Pancreas (tissue), 10 donors: Measurements from ENCODE around the gene QTRT2. TPM values are rescaled to one million over a fixed set of nuclear protein-coding genes. Genes with fewer than 3 reads are reported as not detected.

Experiments used
- ATAC-seq, 4 donors: fragments of 200-7000 bp; cut with Tn5 transposase; one replicate each; pipeline versions ENCODE4 v1.8.0 to v1.9.1; 2020; ENCODE audit warnings: mild to moderate bottlenecking in 4 of 4, moderate library complexity in 4 of 4
- DNase-seq, 6 donors: peaks; one replicate each; pipeline ENCODE4 v3.0.0-alpha.2; 2020
- FAIRE-seq: peaks from 2 replicates; lab custom pipeline; 2012; peaks lifted over from hg19 to GRCh38; lab: Jason Lieb, UNC
- H3K27ac ChIP-seq, 4 donors: fragments of 200-600 bp; sonication (generic); 1 replicate in 3 of 4; 2 replicates in 1 of 4; pipeline versions ENCODE4 v1.5.0 to v1.8.0; 2020
- H3K27me3 ChIP-seq, 4 donors: fragments of 200-600 bp; one replicate each; pipeline ENCODE4 v1.8.0; 2021
- H3K36me3 ChIP-seq, 3 donors: fragments of 200-600 bp; sonication (generic) in 1 of 3; one replicate each; pipeline versions ENCODE4 v1.5.0 to v1.8.0; 2020 to 2021
- H3K4me1 ChIP-seq, 3 donors: fragments of 200-600 bp; one replicate each; pipeline ENCODE4 v1.8.0; 2021
- H3K4me3 ChIP-seq, 4 donors: fragments of 200-600 bp; sonication (generic) in 2 of 4; one replicate each; pipeline versions ENCODE4 v1.5.0 to v1.8.0; 2020 to 2021
- H3K9me3 ChIP-seq, 4 donors: fragments of 200-600 bp; one replicate each; pipeline ENCODE4 v1.8.0; 2021
- WGBS, 2 donors: extraction: QIAGEN DNeasy Blood & Tissue Kit; methylation state at CpG; one replicate each; pipeline ENCODE4 v1.1.7; 2013; 5-methylcytosine and 5-hydroxymethylcytosine counted together
- intact Hi-C, 3 donors: fragments of 100-400 bp; cut with DNase I; formaldehyde crosslinking; loops; one replicate each; pipeline versions ENCODE4 v1.11.1 to v1.14.2; 2022
- polyA plus RNA-seq, 2 donors: library from polyadenylated mRNA; stranded (reverse); fragments of 200-250 nt; gene quantifications; one replicate each; pipeline ENCODE4 v1.2.3, GENCODE V29; 2013
- total RNA-seq, 6 donors: library from RNA; stranded (reverse); fragmentation: NEBNext Ultra II Directional in 4 of 6; extraction: Animal tissue kit (Norgen Biotek cat#: 25700) in 4 of 6; gene quantifications; one replicate each; pipeline versions ENCODE4 v1.2.1 to v1.2.4, GENCODE V29; 2021 to 2023
- TF ChIP-seq, protein P1 (sequence below), 4 donors: fragments of 200-600 bp; sonication (generic) in 3 of 4; IDR thresholded peaks; one replicate each; pipeline versions ENCODE4 v1.5.0 to v1.8.0; 2021; ENCODE audit warnings: antibody characterized with exemption in 4 of 4
- donor health status: healthy with polysubstance abuse.
- donor health status: DM: no; HTN: no; CAD: no; lungs with moderate emphysema.
- donor health status: DM: no; HTN: no; CAD: no.
- donor health status: control.
- donor health status: control.
- donor health status: Bipolar disorder and iron deficiency.
- donor health status: DM: yes; HTN: yes; CAD: no.
- donor health status: DM: no; HTN: no; CAD: no.
- donor health status: DM: no; HTN: no; CAD: no.
- donor health status: DM: yes; HTN: yes; CAD: no.

Gene QTRT2
- total and polyA plus RNA-seq, 8 donors: 3.5 to 13.5 (median 10.3) TPM

DNA sequence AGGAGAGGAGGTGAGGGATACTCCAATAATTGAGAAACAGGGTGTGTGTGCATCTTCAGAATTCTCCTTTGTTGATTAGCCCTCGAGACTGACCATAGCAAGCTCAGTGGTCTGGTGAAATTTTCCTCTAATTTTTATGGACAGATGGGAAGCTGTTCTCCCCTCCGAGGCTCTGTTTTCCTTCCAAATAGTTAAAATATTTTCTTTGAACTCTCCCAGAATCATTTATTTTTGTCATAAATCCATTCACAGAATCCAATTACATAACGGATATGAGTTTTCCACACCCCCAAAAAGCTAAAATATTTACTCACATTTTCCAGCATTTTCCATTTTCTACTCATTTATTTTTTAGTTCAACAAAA is 36.5 kb downstream of the QTRT2 start:
- Histone ChIP-seq H3K36me3 (no peaks in the 10 kb centered on the region), H3K27ac (no peak overlapping the region), H3K4me3 (no peak overlapping the region), H3K9me3 (no peaks in the 10 kb centered on the region), H3K4me1 (no peaks in the 10 kb centered on the region), H3K27me3 (no peaks in the 10 kb centered on the region)
- intact Hi-C loops: no loop called here
- WGBS, 2 donors: 14 to 22% methylated on average over 3 of the region's 3 CpGs
- TF ChIP-seq, protein P1, sequence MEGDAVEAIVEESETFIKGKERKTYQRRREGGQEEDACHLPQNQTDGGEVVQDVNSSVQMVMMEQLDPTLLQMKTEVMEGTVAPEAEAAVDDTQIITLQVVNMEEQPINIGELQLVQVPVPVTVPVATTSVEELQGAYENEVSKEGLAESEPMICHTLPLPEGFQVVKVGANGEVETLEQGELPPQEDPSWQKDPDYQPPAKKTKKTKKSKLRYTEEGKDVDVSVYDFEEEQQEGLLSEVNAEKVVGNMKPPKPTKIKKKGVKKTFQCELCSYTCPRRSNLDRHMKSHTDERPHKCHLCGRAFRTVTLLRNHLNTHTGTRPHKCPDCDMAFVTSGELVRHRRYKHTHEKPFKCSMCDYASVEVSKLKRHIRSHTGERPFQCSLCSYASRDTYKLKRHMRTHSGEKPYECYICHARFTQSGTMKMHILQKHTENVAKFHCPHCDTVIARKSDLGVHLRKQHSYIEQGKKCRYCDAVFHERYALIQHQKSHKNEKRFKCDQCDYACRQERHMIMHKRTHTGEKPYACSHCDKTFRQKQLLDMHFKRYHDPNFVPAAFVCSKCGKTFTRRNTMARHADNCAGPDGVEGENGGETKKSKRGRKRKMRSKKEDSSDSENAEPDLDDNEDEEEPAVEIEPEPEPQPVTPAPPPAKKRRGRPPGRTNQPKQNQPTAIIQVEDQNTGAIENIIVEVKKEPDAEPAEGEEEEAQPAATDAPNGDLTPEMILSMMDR (IDR thresholded peaks at IDR 0.05): no peak
- ATAC-seq (no peak), DNase-seq (no peak), FAIRE-seq (no peak)

DNA sequence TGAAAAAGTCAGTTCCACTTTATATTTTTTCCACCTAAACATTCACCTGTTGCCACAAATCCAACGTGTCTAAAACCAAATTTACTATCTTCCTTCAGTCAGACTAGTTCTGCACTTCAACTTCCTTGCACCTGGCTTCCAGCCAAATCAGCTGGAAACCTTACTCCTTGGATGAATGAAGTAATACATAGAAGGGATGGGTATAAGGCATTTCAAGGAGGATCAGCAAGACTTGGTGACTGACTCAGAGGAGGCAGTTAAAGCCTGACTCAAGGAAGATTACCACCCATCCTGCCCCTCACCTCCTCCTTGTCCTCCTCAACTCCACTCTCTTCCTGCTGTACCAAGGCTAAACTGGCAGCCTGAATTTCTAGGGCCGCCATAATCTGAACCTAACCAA is 37.1 kb downstream of the QTRT2 start:
- Histone ChIP-seq H3K4me1 (no peaks in the 10 kb centered on the region), H3K9me3 (no peaks in the 10 kb centered on the region), H3K4me3 (no peak overlapping the region), H3K27ac (no peak overlapping the region), H3K27me3 (no peaks in the 10 kb centered on the region), H3K36me3 (no peaks in the 10 kb centered on the region)
- no peak for FAIRE-seq
- ATAC-seq: no peak
- WGBS, 2 donors: 47 to 51% methylated on average over 2 of the region's 2 CpGs
- intact Hi-C loops: no loop called here
- DNase-seq: peak in 2 of 6 donors; percentile 14
- TF ChIP-seq, protein P1 (IDR thresholded peaks at IDR 0.05): no peak

DNA sequence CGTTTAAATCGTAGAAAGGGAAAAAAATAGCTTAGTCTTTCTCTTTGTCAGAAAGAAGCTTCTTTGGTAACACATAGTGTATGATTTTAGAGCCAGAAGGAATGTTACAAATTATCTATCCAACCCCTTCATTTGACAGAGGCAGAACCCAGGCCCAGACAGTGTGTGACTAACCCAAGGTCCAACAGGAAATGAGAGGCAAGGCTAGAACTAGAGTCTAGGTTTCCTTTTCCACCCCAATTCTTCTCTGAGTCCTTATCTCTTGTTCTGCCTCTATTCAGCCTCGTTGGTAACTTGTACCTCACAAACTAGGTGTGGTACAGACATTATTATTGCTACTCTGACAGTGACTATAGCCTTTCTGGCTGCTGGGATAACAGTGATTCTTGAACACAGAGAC is 39.3 kb downstream of the QTRT2 start:
- H3K4me3 ChIP-seq: no peak overlapping the region
- no peak for DNase-seq
- TF ChIP-seq, protein P1 (IDR thresholded peaks at IDR 0.05): no peak
- no peaks in the 10 kb centered on the region for H3K9me3 ChIP-seq
- H3K27me3 ChIP-seq: no peaks in the 10 kb centered on the region
- no peak for ATAC-seq
- H3K27ac ChIP-seq: no peak overlapping the region
- no peaks in the 10 kb centered on the region for H3K36me3 ChIP-seq
- FAIRE-seq: no peak
- no peaks in the 10 kb centered on the region for H3K4me1 ChIP-seq
- 60 to 72% methylated on average over 3 of the region's 3 CpGs for WGBS, 2 donors
- intact Hi-C loops: no loop called here

DNA sequence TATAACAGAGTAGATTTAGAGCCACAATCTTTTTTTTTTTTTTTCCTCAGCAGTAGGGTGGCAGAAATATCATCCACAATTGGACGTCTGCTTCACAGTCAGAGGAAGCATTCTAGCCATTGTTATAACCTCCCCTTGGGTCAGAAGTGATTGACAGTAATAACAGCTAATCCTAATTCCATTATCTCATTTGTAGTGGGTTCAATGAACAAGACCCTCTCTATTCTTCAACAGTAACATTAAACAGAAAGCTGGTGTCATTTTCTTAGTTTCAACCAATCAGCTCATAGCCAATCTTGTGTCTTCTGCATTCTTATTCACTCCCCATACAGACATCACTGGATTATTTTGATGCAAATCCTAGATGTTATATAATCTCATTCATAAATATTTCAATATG is 44.6 kb downstream of the QTRT2 start:
- Histone ChIP-seq H3K4me1 (no peaks in the 10 kb centered on the region), H3K36me3 (no peaks in the 10 kb centered on the region), H3K9me3 (no peaks in the 10 kb centered on the region), H3K4me3 (no peak overlapping the region), H3K27me3 (no peaks in the 10 kb centered on the region), H3K27ac (no peak overlapping the region)
- intact Hi-C loops: no loop called here
- WGBS, 2 donors: 33 to 36% methylated on average over 1 of the region's 1 CpG
- DNase-seq (no peak), ATAC-seq (no peak), FAIRE-seq (no peak)
- TF ChIP-seq, protein P1 (IDR thresholded peaks at IDR 0.05): no peak

DNA sequence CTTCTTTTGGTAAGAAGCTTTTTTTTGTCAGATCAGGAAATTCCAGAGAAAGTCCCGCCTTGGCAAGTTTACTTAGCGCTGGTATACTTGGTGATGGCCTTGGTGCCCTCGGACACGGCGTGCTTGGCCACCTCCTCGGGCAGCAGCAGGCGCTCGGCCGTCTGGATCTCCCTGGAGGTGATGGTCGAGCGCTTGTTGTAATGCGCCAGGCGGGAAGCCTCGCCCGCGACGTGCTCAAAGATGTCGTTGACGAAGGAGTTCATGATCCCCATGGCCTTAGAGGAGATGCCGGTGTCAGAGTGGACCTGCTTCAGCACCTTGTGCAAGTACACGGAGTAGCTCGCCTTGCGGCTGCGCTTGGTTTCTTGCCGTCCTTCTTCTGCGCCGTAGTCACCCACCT is 46.6 kb downstream of the QTRT2 start:
- no peak for FAIRE-seq
- DNase-seq: no peak

More for the DNA sequence above, 46.6 kb downstream of the QTRT2 start:
- 87 to 89% methylated on average over 27 of the region's 27 CpGs for WGBS, 2 donors
- Histone ChIP-seq H3K9me3 (no peaks in the 10 kb centered on the region), H3K27ac (no peak overlapping the region), H3K4me3 (no peak overlapping the region), H3K4me1 (no peaks in the 10 kb centered on the region), H3K36me3 (no peaks in the 10 kb centered on the region), H3K27me3 (no peaks in the 10 kb centered on the region)
- intact Hi-C loops: no loop called here
- no peak for ATAC-seq
- TF ChIP-seq, protein P1 (IDR thresholded peaks at IDR 0.05): no peak
